ENCODE data around the gene C11orf16.
"Not testable (repeated sequence)": the region's sequence is repeated elsewhere in the genome, so short reads cannot be mapped to it uniquely, and the experiment has no call there.

Gene C11orf16

GRCh38 chr11:8886322-8886721, 46.4 kb downstream of the C11orf16 start:
- DNase-seq (ENCODE audit: low spot score), result no peak

DNA sequence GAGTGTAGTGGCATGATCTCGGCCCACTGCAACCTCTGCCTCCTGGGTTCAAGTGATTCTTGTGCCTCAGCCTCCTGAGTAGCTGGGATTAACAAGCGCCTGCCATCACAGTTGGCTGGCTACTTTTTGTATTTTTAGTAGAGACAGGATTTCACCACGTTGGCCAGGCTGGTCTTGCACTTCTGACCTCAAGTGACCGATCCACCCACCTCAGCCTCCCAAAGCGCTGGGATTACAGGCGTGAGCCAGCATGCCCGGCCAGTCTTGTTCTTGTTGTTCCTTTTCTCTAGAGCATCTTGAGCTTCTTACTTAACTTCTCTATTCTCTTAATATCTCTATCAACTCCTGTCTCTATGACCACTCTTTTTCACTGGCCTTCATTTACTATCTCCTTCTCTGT, 51.2 kb downstream of the C11orf16 start:
- DNase-seq (ENCODE audit: low spot score), result not testable (repeated sequence)

GRCh38 chr11:8878771-8879170, 54.0 kb downstream of the C11orf16 start:
- no peak for DNase-seq (ENCODE audit: low spot score)

- DNase-seq (ENCODE audit: low spot score), result no peak
Measured at GRCh38 chr11:8873741-8874405, 58.9 kb downstream of the C11orf16 start.

- no peak for DNase-seq (ENCODE audit: low spot score)
Measured at GRCh38 chr11:8871962-8872361, 60.8 kb downstream of the C11orf16 start.

DNA sequence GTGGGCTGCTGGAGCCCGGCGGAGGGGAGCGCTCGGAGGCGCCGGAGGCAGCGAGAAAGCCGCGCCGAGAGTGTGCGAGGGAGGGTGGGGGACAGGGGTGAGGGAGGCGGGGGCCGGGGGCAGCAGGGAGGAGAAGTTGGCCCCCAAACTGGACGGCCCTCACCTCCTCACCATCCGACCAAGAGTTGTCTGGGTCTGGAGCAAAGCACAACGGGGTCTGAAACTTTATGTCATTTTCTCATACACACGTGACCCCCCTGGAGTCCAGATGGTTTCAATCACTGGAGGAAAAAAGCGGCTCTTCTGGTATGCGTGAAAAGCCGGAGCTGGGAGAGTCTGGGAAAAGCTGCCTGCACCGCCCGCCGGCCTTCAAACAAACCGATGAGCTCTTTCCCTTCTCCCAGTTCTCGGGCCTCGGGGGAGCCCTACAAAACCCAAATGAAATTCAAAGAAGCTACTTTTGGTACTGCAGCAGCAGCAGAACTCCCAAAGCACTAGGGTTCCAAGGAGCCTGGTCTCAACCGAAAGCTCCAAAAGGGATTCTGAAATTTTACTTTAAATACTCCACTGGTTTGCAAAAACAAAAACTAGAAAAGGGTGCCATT, 61.5 kb downstream of the C11orf16 start:
- peak; percentile 89 for DNase-seq (ENCODE audit: low spot score)

- DNase-seq (ENCODE audit: low spot score), result peak; percentile 76
Measured at GRCh38 chr11:8870411-8871170, 62.2 kb downstream of the C11orf16 start.
